Muscle of arm (tissue), 12 donors: Measurements from ENCODE around the gene TRIP13. TPM values are rescaled to one million over a fixed set of nuclear protein-coding genes. Genes with fewer than 3 reads are reported as not detected.
"Not testable (repeated sequence)": the region's sequence is repeated elsewhere in the genome, so short reads cannot be mapped to it uniquely, and the experiment has no call there.

Experiments used
- DNase-seq: peaks from one replicate; pipeline ENCODE4 v3.0.0-alpha.2; 2013
- polyA plus RNA-seq, 12 donors: library from polyadenylated mRNA; unstranded; fragments of 120-200 nt; gene quantifications; one replicate each; pipeline ENCODE4 v1.2.1, GENCODE V29; 2013; ENCODE audit not compliant: insufficient read length in 12 of 12

Gene TRIP13
- polyA plus RNA-seq, 12 donors, result 6.0 to 19.7 (median 9.8) TPM; not detected in 1

GRCh38 chr5:889075-889710 lies 3.5 kb upstream of the TRIP13 start:
- DNase-seq, result no peak

DNA sequence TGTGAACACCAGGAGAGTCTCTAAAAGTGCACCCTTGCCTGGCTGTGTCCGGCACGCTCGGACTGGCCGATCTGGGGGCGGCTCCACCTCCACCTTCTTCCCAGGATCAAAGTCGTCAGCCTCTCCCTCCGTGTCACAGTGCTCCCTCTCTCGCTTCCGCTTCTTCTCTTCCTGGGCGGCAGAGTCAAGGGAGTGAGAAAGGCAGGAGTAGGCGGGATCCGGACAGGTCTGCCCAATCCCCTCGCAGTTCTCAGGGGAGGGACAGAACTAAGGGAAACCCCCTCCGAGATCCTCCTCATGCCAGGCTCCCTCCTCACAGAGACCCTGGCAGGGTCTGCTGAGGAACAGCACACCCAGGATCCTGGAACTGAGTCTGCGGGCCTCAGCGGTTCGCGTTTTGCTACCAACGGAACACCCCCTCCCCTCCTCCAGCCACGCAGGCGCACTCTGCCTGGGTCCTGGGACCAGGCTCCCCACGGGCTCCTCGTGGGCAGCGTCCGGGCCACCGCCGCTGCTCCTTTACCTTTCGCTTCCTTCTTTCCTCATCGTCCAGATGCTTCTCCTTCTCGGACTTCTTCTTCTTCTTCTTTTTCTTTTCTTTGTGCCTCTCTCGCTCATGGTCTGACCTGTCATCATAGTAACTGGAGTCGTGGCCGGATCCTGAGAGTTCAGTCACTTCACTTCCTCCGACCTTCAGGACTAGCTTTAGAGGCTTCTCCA lies 1.4 kb upstream of the TRIP13 start:
- DNase-seq, result no peak

DNA sequence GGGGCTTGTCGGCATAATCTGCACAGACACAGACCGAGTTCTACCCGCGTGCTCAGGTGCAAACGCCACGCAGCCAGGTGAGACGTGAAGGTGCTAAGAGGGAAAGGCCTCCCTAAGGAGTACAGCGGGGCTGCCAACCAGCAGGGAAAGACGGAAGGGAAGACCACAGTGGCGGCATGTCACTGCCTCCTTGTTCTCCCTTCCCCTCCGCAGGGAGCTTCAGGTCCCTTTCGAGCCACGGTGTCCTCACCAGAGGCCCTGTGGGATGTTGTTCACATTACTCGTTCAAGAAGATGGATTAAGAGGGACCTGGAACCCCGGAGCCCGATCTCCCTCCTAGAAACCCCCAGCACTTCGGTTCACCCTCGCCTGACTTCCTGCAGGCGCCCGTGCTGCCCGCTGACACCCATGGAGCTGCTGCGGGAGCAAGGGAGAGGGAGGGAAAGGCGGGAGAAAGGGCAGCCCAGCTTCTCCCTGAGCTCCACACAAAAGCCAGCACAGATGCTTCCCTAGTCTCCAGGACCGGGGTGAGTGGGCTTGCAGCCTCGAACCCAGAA lies 769 bp upstream of the TRIP13 start:
- DNase-seq, result peak; percentile 25

GRCh38 chr5:893137-893506 lies 438 bp downstream of the TRIP13 start:
- no peak for DNase-seq

GRCh38 chr5:893711-894110 lies 1.0 kb downstream of the TRIP13 start:
- no peak for DNase-seq

DNA sequence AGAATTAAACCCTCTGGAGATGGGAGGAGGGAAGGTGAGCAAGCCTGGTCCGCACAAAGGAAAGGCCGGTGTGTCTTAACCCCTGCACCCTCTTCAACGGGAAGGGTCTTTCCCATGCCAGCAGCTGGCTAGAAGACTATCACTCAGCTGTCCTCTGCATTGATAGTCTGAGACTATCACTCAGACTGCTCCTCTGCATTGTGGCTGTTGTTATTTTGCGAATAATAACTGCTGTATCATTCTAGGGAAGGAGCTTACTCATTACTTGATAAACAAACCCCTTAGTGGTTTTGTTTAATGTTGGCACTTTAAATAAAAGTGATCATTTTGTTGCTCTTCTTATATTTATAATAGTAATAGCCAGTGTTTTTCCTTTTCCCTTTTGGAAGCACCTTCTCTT lies 8.1 kb downstream of the TRIP13 start:
- DNase-seq, result no peak

- no peak for DNase-seq
Measured at GRCh38 chr5:902129-902916, 9.6 kb downstream of the TRIP13 start.

DNA sequence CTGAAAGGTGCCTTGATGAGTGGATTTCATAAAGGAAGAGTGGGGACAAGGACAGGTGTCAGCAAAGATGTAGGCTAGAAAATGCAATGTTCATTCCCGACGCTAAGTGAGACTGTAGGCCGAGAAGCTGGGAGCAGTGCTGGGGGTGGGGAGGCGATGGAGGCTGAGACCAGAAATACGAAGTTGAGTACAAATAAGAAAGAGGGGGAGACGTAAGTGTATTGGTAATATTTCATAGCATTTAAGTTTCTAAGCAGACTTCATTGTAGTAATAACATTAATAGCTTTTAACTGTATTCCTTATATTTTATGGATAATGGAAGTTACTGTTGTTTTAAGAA lies 11.0 kb downstream of the TRIP13 start:
- DNase-seq, result no peak

DNA sequence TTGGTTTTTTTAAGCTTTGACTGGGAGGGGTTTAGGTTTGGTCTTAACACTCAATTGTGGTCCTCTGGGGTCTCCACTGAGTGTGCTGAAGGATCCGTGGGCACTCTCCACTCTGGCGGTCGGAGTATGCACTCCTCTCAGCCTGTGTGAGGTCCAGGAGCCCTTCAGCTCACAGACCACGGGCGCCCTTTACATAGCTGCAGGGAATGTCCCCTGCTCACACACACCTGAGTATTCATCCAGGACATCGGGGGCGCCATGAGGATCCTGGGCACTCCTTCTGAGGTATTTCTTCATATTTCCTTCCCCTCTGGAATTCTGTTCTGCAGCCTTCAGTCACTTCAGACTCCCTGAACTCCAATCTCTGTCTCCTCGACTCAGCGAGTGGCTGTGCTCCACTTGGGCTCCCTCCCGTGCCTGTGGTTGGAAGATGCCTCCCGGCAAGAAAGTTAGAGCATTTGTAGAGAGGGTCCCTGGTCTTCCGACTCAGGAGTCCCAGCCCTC lies 12.5 kb downstream of the TRIP13 start:
- DNase-seq, result no peak

DNA sequence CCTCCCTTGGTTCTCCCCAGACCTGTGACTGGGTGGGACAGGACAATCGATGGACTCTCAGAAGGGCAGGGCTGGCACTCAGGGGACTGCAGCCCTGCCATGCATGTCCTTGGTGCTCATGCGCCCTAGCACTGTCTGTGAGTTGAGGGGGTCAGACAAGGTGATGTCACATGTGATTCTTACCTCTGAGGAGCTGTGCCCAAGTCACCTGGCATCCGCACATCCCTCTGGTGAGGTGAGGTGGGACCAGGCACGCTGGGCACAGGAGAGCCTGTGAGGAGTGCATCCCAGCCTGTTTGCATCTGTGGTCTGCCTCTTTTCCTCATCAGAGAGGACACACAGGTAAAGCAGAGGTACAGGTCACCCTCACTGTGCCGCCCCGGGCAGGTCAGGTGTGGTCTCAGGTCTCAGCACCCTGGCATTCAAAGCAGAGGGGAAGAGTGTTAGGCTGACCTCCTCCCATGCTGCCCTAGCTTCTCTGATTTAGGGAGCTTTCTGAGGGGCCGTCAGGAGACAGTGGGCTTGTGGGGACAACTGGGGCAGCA lies 14.8 kb downstream of the TRIP13 start:
- no peak for DNase-seq

- no peak for DNase-seq
Measured at GRCh38 chr5:908172-908571, 15.5 kb downstream of the TRIP13 start.

DNA sequence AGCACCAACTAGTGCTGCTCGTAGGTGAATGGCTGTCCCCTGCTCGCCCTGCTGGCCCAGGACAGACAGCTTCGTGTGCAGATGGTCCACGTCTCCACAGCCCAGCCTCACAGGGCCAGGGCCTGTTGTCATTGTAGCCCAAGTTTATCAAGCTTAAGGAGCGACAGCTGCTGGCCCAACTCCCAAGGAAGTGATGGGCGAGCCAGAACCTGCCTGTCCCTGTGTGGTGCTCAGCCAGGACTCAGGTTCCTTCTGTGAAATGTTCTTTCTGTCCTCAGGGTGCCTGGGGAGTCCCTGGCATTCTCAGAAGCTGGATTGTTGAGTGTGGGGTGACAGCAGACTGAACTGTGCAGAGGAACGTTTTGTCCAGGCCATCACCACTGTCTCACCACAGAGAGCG lies 16.4 kb downstream of the TRIP13 start:
- no peak for DNase-seq

DNA sequence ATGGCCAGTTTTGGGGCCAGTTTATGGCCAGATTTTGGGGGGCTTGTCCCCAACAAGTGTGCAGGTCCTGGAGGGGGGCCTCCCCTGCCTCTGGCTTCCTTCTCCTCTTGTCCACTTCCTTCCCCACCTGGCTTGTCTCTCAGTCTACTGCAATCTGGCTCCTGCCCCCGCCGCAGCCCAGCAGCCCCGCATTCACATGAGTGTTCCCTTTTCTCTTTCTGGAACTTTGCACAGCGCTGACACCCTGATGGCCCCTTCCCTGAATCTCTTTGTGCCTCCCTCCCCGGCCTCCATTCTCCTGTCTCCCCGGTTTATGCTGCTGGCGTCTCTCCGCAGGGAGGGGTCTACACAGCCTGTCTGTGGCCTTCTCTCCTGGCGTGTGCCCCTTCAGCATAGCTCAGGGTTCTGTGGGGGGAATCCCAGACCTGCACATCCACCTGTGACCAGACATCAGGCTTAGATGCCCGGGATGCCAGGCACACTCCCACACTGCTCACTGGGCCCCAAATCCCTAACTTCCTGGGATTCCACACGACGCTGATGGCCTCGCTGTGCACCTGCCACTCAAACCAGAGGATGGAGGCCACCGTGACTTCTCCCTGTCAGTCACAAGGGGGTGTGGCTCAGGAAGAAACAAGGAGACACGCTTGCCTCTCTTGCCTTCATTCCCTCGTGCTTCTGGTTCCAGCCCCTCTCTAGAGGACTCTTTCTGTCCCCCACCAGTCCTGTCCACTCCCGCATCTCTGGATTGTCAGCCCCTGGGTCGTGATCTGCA lies 17.5 kb downstream of the TRIP13 start:
- no peak for DNase-seq

- DNase-seq, result no peak
Measured at GRCh38 chr5:910769-911160, 18.1 kb downstream of the TRIP13 start.

DNA sequence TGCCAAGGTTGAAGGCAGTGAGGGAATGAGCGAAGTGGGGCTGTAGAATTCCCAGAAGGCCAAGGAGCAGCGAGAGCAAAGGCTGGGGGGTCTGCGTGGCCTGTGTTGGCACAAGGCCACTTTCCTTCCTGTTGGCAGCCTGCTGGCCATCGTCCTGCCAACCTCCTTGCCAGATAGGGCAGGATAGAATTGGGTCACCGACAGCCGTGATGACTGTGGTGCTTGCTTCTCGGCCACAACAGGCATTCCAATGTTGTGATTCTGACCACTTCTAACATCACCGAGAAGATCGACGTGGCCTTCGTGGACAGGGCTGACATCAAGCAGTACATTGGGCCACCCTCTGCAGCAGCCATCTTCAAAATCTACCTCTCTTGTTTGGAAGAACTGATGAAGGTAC lies 18.9 kb downstream of the TRIP13 start:
- no peak for DNase-seq

DNA sequence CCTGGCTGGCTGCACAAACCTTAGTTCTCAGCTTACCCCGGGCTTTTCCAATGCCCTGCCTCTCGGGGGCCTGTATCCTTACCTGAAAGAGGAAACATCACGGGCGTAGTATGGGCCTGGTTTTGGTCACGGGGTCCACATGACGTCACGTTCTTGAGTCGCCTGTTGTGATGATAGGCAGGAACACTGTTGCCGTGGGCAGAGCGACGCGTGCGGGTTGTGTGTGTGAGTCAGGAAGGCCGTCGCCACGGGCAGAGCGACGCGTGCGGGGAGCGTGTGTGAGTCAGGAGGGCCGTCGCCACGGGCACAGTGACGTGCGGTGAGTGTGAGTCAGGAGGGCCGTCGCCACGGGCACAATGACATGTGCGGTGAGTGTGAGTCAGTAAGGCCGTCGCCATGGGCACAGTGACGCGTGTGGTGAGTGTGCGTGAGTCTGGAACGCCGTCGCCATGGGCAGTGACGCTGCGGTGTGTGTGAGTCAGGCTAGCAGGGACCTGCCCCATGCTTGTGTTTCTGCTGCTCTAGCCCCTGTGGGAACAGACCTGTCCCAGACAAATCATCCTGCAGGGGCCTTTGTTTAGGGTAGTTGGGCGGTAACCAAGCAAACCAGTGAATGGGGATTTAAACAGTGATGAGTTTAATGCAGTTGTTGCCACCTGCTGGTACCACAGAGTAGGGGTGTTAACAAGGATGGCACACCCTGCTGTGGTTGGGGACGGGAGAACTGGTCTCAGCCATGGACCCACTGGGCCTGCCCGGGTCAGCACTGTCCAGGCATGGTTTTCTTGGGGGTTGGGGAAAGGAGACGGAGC lies 19.8 kb downstream of the TRIP13 start:
- no peak for DNase-seq

DNA sequence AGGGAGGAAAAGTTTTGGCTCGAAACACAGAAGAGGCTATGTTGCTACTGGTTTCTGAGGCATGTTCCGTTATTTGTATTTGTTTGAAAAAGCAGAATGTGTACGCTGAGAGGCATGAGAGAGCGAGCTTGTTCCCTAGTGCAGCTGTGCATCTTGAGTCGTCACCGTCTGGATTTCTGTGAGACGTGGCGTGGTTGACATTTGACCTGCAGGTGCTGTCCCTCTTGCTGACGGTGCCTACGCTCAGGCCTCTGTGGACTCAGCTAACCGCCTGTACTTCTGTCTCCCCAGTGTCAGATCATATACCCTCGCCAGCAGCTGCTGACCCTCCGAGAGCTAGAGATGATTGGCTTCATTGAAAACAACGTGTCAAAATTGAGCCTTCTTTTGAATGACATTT lies 21.5 kb downstream of the TRIP13 start:
- DNase-seq, result no peak

DNA sequence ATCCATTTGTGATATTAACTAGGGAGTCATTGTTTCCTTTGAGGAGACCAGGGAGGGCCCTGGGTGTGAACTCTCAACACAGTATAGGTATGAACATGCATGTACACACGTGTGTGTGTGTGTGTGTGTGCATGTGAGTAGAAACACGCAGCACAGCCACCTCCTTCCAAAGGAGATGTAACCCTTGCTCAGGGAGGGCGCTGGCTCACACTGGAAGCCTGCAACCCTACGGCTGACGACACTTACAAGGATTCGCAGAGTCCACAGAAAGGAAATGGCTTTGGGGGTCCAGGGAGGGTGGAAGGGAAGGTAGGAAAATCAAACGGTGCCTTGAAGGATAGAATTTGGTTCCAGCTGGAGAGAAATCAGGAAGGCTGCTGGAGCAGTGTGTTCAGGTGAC lies 21.9 kb downstream of the TRIP13 start:
- DNase-seq, result no peak

DNA sequence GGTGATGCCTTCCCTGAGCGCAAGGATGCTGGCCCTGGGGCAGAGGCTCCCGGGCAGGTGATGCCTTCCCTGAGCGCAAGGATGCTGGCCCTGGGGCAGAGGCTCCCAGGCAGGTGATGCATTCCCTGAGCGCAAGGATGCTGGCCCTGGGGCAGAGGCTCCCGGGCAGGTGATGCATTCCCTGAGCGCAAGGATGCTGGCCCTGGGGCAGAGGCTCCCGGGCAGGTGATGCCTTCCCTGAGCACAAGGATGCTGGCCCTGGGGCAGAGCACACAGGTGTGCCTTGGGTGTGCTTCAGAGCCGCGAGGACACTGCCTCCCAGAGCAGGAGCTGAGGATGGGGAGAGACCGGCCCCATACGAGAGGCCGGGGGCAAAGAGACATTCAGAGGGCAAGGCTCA lies 22.7 kb downstream of the TRIP13 start:
- DNase-seq, result not testable (repeated sequence)

DNA sequence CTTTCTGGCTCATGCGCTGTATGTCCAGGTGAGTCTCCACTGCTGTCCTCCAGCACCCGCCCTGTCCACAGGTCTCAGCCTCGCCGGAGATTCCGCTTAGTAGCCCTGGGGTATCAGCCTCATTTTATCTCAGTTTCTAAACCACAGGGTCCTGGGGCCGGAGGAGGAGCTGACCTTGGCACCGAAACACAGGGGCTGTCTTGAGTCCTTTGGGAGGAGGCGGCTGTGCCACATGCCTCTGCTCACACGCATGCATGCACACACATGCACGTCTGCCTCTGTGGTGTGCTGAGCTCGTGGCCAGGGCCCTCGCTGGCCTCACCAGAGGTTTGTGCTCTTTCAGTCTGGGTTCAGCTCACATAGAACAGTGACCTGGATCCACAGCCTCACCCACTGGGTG lies 23.3 kb downstream of the TRIP13 start:
- DNase-seq, result no peak
